Fibroblast of lung (primary cell): Measurements from ENCODE around the gene COP1.

Experiments
- CTCF ChIP-seq, 2 donors: IDR thresholded peaks in 1 of 2; conservative IDR thresholded peaks in 1 of 2; 1 replicate in 1 of 2; 2 replicates in 1 of 2; pipeline ENCODE4 v1.5.1; 2011 to 2012; ENCODE audit warnings: low read length in 2 of 2, control low read depth in 1 of 2, inconsistent platforms in 1 of 2, low read depth in 1 of 2, mild to moderate bottlenecking in 1 of 2
- EZH2 ChIP-seq: IDR thresholded peaks from 2 replicates; pipeline ENCODE4 v1.5.1; 2012; ENCODE audit warnings: low read length, control low read depth, mild to moderate bottlenecking; ENCODE audit errors: missing control alignments

- TF ChIP-seq CTCF (conservative IDR thresholded peaks at IDR 0.05 in 1 of 2, IDR thresholded peaks at IDR 0.05 in 1 of 2; ENCODE audit: low read depth in 1 of 2, low read length in 2 of 2), result no peak
- no peak for TF ChIP-seq EZH2
Observed at GRCh38 chr1:176227579-176227978, 20.5 kb upstream of the COP1 start.
